VCaP (cell line): ENCODE results near the gene PLRG1.

Experiments used
- H3K27ac ChIP-seq: fragments of 450-650 bp; 2 replicates; pipeline ENCODE4 v1.5.1; 2017
- CTCF ChIP-seq: fragments of 450-650 bp; conservative IDR thresholded peaks from 2 replicates; pipeline ENCODE4 v1.5.1; 2017; ENCODE audit warnings: mild to moderate bottlenecking, moderate library complexity

PLRG1 gene

DNA sequence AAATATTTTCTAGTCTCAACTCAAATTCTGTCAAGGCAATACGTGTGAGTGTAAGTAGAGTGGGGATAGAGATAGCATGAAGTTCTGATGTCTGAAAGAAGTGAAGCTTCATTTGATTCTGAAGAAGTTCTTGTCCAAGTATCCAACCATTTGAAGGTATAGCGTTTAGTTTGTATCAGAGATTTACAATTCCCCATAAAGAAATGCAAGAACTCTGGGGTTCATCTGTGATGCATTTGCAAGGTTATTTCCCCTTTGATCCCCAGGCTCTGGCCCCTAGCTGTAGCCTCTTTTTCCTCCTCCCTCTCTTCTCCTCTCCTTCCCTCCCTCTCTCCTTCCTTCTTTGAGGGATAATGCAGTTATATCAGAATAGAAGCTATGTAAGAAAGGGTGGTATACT lies 32.5 kb upstream of the PLRG1 start:
- H3K27ac ChIP-seq = no peak overlapping the region
- TF ChIP-seq CTCF = no peak

GRCh38 chr4:154579927-154580326 lies 29.7 kb upstream of the PLRG1 start:
- H3K27ac ChIP-seq = no peak overlapping the region
- TF ChIP-seq CTCF = no peak

DNA sequence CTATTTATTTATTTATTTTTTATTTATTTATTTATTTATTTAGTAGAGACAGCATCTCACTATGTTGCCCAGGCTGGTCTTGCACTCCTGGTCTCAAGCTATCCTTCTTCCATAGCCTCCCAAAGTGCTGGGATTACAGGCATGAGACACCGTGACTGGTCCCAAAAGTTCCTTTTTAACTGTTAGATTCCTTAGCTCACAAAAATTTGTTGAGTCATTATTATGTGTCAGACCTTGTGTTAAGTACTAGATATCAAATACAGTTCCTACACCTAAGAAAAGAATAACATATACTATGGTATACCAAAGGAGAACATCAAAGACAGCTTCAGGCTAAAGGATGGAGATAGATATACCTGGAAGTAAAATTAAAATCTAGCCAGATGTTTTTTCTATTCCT lies 28.7 kb upstream of the PLRG1 start:
- TF ChIP-seq CTCF = no peak
- H3K27ac ChIP-seq = no peak overlapping the region

GRCh38 chr4:154577324-154577723 lies 27.1 kb upstream of the PLRG1 start:
- H3K27ac ChIP-seq = no peak overlapping the region
- no peak for TF ChIP-seq CTCF

- TF ChIP-seq CTCF = no peak
- H3K27ac ChIP-seq = no peak overlapping the region
Observed at GRCh38 chr4:154574311-154574710, 24.1 kb upstream of the PLRG1 start.

- no peak overlapping the region for H3K27ac ChIP-seq
- TF ChIP-seq CTCF = no peak
Observed at GRCh38 chr4:154573190-154573870, 23.1 kb upstream of the PLRG1 start.

- no peak overlapping the region for H3K27ac ChIP-seq
- no peak for TF ChIP-seq CTCF
Observed at GRCh38 chr4:154569584-154569983, 19.4 kb upstream of the PLRG1 start.

DNA sequence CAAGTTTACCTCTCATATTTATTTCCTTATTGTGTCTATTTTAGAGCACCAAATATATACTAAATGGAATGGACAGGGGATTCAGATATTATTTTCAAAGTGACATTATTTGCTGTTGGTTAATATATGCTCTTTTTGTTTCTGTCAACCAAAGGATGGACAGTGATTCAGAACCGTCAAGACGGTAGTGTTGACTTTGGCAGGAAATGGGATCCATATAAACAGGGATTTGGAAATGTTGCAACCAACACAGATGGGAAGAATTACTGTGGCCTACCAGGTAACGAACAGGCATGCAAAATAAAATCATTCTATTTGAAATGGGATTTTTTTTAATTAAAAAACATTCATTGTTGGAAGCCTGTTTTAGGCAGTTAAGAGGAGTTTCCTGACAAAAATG lies 18.8 kb upstream of the PLRG1 start:
- no peak for TF ChIP-seq CTCF
- H3K27ac ChIP-seq = no peak overlapping the region
